ENCODE results near the gene MRPL21. TPM values are rescaled to one million over a fixed set of nuclear protein-coding genes. Genes with fewer than 3 reads are reported as not detected.

Gene MRPL21
- total RNA-seq, 5 donors from 2014 or later (not counting 1 experiment from before 2014, with no cell fraction given): 34.0 to 36.9 (median 35.3) TPM

DNA sequence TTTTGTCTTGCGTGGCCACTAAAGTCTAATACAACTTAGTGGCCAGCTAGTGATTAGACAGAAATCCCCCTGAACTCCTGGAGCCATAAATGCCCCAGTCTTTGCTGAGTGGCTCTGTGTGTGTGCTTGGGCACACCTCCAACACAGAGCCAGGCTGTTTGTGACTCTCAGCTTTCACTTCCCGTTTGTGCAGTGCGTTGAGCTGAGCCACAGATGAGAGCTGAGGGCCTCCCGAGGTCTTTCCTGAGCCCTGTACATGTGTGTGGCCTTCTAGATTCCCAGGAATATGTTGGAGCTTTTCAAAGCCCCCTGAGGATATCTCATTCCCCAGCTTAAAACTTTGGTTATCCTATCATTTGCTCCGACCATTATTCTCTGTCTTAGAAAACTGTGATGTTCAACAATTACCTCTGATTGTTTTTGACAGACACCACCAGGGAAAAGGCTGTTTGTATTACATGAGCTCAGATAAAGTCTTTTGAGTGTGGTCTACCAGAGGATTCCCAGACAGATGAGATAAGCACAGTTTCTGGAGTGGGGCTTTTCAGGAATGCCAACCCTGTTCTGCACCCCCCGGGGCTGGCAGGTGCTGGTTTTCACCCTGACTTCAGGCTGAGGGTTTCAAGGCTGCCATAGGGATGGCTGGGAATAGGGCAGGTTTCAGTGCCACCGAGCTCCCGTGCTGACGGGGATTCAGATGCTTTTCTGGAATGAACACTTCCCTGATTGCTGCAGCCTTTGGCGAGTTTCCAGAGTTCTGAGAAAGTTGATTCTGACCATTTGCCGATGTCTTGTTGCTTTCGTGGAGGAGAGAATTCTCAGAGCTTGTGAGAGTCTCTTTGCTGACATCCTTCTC, 23.9 kb upstream of the MRPL21 start:
- H3K27ac ChIP-seq (ENCODE audit: low read length): no peak overlapping the region
- Mint-ChIP-seq H3K9me3 (peaks cover 7 to 16% (median 13%) of the 10 kb centered on the region in 3 donors), H3K27me3 (no peaks in the 10 kb centered on the region), H3K4me3 (no peak overlapping the region), H3K36me3 (peaks cover 75% of the 10 kb centered on the region), H3K27ac (no peak overlapping the region), H3K4me1 (no peaks in the 10 kb centered on the region)
- DNase-seq: peak in 1 of 35 experiments; percentile 11
- no peaks in the 10 kb centered on the region for H3K4me1 ChIP-seq (ENCODE audit: control insufficient read depth in 1 of 2, extremely low read depth in 1 of 2, insufficient read depth in 2 of 2, low read length in 2 of 2)
- POLR2A ChIA-PET: interaction anchor here in 1 of 2 donors (0.9 kb wide), 1 partner anchor 37 kb away, joined by 3 read pairs; no protein-coding TSS in a partner anchor
- WGBS (ENCODE audit: insufficient coverage): 95% methylated on average over 11 of the region's 12 CpGs
- H3K27me3 ChIP-seq (replicated peaks in 1 of 2; ENCODE audit: control insufficient read depth in 2 of 2, extremely low read depth in 1 of 2, insufficient read depth in 2 of 2, low read length in 1 of 2): no peaks in the 10 kb centered on the region
- peaks cover 28 to 68% of the 10 kb centered on the region in 2 donors for H3K36me3 ChIP-seq (ENCODE audit: control insufficient read depth in 2 of 2, extremely low read depth in 1 of 2, insufficient read depth in 1 of 2, low read length in 1 of 2)
- ATAC-seq (replicated peaks in 1 of 4): no peak
- H3K9me3 ChIP-seq: no peaks in the 10 kb centered on the region
- CTCF ChIA-PET: no interaction called here
- H3K4me3 ChIP-seq (ENCODE audit: control insufficient read depth in 1 of 2, extremely low read depth in 1 of 2, low read length in 1 of 2): no peak overlapping the region

DNA sequence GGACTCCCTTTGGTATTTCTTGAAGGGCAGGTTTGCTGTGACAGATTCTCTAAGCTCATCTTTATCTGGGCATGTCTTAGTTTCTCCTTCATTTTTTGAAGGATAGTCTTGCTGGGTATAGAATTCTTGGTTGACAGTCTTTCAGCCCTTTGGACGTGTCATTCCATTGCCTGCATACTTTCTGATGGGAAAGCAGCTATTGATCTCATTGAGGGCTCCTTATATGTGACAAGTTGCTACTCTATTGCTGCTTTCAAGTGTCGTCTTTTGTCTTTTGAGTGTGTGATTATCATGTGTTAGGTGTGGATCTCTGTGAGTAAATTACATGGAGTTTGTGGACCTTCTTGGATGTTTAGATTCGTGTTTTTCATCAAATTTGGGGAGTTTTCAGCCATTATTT, 22.0 kb upstream of the MRPL21 start:
- WGBS (ENCODE audit: insufficient coverage): 100% methylated on average over 1 of the region's 3 CpGs
- POLR2A ChIA-PET: no interaction called here
- Histone ChIP-seq H3K36me3 (ENCODE audit: control insufficient read depth in 2 of 2, extremely low read depth in 1 of 2, insufficient read depth in 1 of 2, low read length in 1 of 2) (peaks cover 28 to 69% of the 10 kb centered on the region in 2 donors), H3K27me3 (replicated peaks in 1 of 2; ENCODE audit: control insufficient read depth in 2 of 2, extremely low read depth in 1 of 2, insufficient read depth in 2 of 2, low read length in 1 of 2) (no peaks in the 10 kb centered on the region), H3K9me3 (no peaks in the 10 kb centered on the region), H3K4me3 (ENCODE audit: control insufficient read depth in 1 of 2, extremely low read depth in 1 of 2, low read length in 1 of 2) (no peak overlapping the region), H3K4me1 (ENCODE audit: control insufficient read depth in 1 of 2, extremely low read depth in 1 of 2, insufficient read depth in 2 of 2, low read length in 2 of 2) (no peaks in the 10 kb centered on the region), H3K27ac (ENCODE audit: low read length) (no peak overlapping the region)
- Mint-ChIP-seq H3K4me1 (no peaks in the 10 kb centered on the region), H3K4me3 (no peak overlapping the region), H3K27ac (no peak overlapping the region), H3K9me3 (peaks cover 7 to 16% (median 13%) of the 10 kb centered on the region in 3 donors), H3K27me3 (no peaks in the 10 kb centered on the region), H3K36me3 (peaks cover 77% of the 10 kb centered on the region)
- ATAC-seq (replicated peaks in 1 of 4): no peak
- CTCF ChIA-PET: no interaction called here
- no peak for DNase-seq

DNA sequence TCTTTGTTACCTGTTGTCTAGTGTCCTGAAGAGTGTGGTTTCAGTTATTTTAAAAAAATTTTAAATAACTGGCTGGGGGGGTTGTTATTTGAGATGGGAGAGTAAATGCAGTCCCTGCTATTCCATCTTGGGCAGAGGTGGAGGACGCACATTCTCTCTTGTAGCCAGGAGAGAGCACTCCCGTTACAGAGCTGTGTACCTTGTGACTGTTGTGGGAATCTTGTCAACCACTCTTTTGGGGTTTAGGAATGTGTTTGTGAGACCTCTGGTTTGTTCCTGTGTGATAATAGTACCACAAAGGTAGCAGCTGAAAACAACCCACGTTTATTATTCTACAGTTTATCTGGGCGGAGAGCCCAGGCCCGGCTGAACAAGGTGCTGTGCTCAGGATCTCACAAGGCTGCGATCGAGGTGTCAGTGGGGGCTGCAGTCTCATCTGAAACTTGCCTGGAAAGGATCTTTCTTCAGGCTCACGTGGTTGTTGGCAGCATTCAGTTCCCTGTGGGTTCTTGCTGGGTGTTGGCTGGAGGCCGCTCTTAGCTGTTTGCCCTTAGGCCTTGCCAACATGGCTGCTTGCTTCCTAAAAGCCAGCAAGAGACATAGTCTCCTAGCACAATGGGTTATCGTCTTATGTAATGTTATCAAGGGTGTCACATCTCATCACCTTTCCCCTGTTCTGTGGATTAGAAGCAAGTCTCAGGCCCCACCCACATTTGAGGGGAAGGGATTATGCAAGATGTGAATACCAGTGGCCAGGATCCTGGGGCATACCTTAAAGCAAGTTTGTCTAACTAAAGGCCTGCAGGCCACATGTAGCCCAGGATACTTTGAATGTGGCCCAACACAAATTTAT, 20.7 kb upstream of the MRPL21 start:
- H3K4me3 ChIP-seq (ENCODE audit: control insufficient read depth in 1 of 2, extremely low read depth in 1 of 2, low read length in 1 of 2): no peak overlapping the region
- peaks cover 0 to 9% (median 0%) of the 10 kb centered on the region in 3 donors for H3K4me1 Mint-ChIP-seq
- H3K36me3 ChIP-seq (ENCODE audit: control insufficient read depth in 2 of 2, extremely low read depth in 1 of 2, insufficient read depth in 1 of 2, low read length in 1 of 2): peaks cover 19 to 62% of the 10 kb centered on the region in 2 donors
- ChIA-PET POLR2A (no interaction called here), CTCF (no interaction called here)
- ATAC-seq (replicated peaks in 1 of 4) (no peak), DNase-seq (no peak)
- no peaks in the 10 kb centered on the region for H3K4me1 ChIP-seq (ENCODE audit: control insufficient read depth in 1 of 2, extremely low read depth in 1 of 2, insufficient read depth in 2 of 2, low read length in 2 of 2)
- H3K27ac ChIP-seq (ENCODE audit: low read length): no peak overlapping the region
- H3K9me3 ChIP-seq: no peaks in the 10 kb centered on the region
- H3K27ac Mint-ChIP-seq: no peak overlapping the region
- no peak overlapping the region for H3K4me3 Mint-ChIP-seq
- no peaks in the 10 kb centered on the region for H3K27me3 ChIP-seq (replicated peaks in 1 of 2; ENCODE audit: control insufficient read depth in 2 of 2, extremely low read depth in 1 of 2, insufficient read depth in 2 of 2, low read length in 1 of 2)
- 92% methylated on average over 7 of the region's 10 CpGs for WGBS (ENCODE audit: insufficient coverage)
- peaks cover 7 to 16% (median 13%) of the 10 kb centered on the region in 3 donors for H3K9me3 Mint-ChIP-seq
- no peaks in the 10 kb centered on the region for H3K27me3 Mint-ChIP-seq
- peaks cover 76% of the 10 kb centered on the region for H3K36me3 Mint-ChIP-seq

DNA sequence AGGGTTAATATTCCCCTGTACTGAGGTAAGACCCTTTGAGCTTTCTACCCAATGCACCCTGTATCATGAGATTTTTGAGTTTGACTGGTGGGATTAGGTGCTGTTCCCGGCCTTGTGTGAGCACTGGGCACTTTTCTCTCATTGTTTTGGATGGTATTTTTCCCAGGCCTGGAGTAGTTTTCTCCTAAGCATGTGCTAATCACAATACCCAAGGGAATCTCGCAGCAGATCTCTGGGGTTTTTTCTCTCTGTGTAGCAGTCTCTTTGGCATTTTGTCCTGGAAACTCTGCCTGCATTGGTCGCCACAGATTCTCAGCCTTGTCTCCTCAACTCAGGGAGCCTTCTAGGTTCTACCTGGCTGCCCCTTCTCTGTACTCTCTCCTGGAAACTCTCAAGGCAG, 20.0 kb upstream of the MRPL21 start:
- no peak for ATAC-seq (replicated peaks in 1 of 4)
- H3K4me3 Mint-ChIP-seq: no peak overlapping the region
- DNase-seq: no peak
- Histone ChIP-seq H3K27me3 (replicated peaks in 1 of 2; ENCODE audit: control insufficient read depth in 2 of 2, extremely low read depth in 1 of 2, insufficient read depth in 2 of 2, low read length in 1 of 2) (no peaks in the 10 kb centered on the region), H3K27ac (ENCODE audit: low read length) (no peak overlapping the region), H3K4me3 (ENCODE audit: control insufficient read depth in 1 of 2, extremely low read depth in 1 of 2, low read length in 1 of 2) (no peak overlapping the region), H3K36me3 (ENCODE audit: control insufficient read depth in 2 of 2, extremely low read depth in 1 of 2, insufficient read depth in 1 of 2, low read length in 1 of 2) (peaks cover 17 to 61% of the 10 kb centered on the region in 2 donors), H3K4me1 (ENCODE audit: control insufficient read depth in 1 of 2, extremely low read depth in 1 of 2, insufficient read depth in 2 of 2, low read length in 2 of 2) (no peaks in the 10 kb centered on the region), H3K9me3 (no peaks in the 10 kb centered on the region)
- ChIA-PET CTCF (no interaction called here), POLR2A (no interaction called here)
- peaks cover 0 to 11% (median 0%) of the 10 kb centered on the region in 3 donors for H3K4me1 Mint-ChIP-seq
- WGBS (ENCODE audit: insufficient coverage): 89% methylated on average over 2 of the region's 3 CpGs
- H3K36me3 Mint-ChIP-seq: peaks cover 79% of the 10 kb centered on the region
- H3K27me3 Mint-ChIP-seq: no peaks in the 10 kb centered on the region
- H3K9me3 Mint-ChIP-seq: peaks cover 7 to 16% (median 13%) of the 10 kb centered on the region in 3 donors
- no peak overlapping the region for H3K27ac Mint-ChIP-seq

DNA sequence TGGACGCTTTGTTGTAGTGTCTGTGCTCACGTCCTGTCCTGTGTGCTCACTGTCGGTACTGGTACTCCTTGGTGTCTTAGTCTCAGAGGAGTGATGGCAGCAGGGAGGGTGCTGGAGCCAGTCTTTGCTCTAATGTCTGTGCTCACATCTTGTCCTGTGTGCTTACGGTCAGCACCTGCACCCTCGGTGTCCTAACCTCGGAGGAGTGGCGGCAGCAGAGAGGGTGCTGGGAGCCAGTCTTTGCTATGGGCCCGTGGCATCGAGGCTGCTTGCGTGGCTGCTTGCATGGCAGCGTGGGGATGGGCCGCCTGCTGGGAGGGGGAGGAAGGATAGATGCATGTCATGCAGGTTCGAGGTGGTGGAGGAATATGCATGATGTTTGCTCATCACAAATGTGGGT, 12.8 kb upstream of the MRPL21 start:
- peaks cover 50% of the 10 kb centered on the region for H3K36me3 Mint-ChIP-seq
- DNase-seq: no peak
- H3K4me3 Mint-ChIP-seq: no peak overlapping the region
- ChIA-PET CTCF (no interaction called here), POLR2A (no interaction called here)
- no peaks in the 10 kb centered on the region for H3K27me3 Mint-ChIP-seq
- H3K27ac ChIP-seq (ENCODE audit: low read length): no peak overlapping the region
- no peaks in the 10 kb centered on the region for H3K4me1 ChIP-seq (ENCODE audit: control insufficient read depth in 1 of 2, extremely low read depth in 1 of 2, insufficient read depth in 2 of 2, low read length in 2 of 2)
- no peak overlapping the region for H3K4me3 ChIP-seq (ENCODE audit: control insufficient read depth in 1 of 2, extremely low read depth in 1 of 2, low read length in 1 of 2)
- H3K9me3 Mint-ChIP-seq: no peaks in the 10 kb centered on the region
- WGBS (ENCODE audit: insufficient coverage): 93% methylated on average over 9 of the region's 13 CpGs
- H3K4me1 Mint-ChIP-seq: peaks cover 0 to 11% (median 0%) of the 10 kb centered on the region in 3 donors
- no peak for ATAC-seq (replicated peaks in 1 of 4)
- H3K27ac Mint-ChIP-seq: no peak overlapping the region
- H3K27me3 ChIP-seq (replicated peaks in 1 of 2; ENCODE audit: control insufficient read depth in 2 of 2, extremely low read depth in 1 of 2, insufficient read depth in 2 of 2, low read length in 1 of 2): no peaks in the 10 kb centered on the region
- peaks cover 6 to 71% of the 10 kb centered on the region in 2 donors for H3K36me3 ChIP-seq (ENCODE audit: control insufficient read depth in 2 of 2, extremely low read depth in 1 of 2, insufficient read depth in 1 of 2, low read length in 1 of 2)
- H3K9me3 ChIP-seq: no peaks in the 10 kb centered on the region

DNA sequence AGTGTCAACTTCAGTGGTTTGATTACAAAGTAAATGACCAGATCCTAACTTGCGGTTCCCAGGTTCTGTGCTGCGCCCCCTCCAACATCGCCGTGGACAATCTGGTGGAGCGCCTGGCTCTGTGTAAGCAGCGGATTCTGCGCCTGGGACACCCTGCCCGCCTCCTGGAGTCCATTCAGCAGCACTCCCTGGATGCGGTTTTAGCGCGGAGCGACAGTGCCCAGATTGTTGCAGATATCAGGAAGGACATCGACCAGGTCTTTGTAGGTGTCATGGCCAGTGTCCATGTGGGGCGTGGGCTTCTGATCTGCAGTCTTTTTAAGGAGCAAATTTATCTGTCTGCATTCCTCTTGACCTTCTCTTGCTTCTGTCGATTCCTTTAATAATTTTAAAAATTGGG, 11.1 kb upstream of the MRPL21 start:
- no peak overlapping the region for H3K27ac ChIP-seq (ENCODE audit: low read length)
- Mint-ChIP-seq H3K9me3 (no peaks in the 10 kb centered on the region), H3K36me3 (peaks cover 55% of the 10 kb centered on the region), H3K4me1 (peaks cover 0 to 5% (median 0%) of the 10 kb centered on the region in 3 donors), H3K27ac (no peak overlapping the region), H3K4me3 (no peak overlapping the region), H3K27me3 (no peaks in the 10 kb centered on the region)
- H3K9me3 ChIP-seq: no peaks in the 10 kb centered on the region
- H3K4me1 ChIP-seq (ENCODE audit: control insufficient read depth in 1 of 2, extremely low read depth in 1 of 2, insufficient read depth in 2 of 2, low read length in 2 of 2): no peaks in the 10 kb centered on the region
- H3K36me3 ChIP-seq (ENCODE audit: control insufficient read depth in 2 of 2, extremely low read depth in 1 of 2, insufficient read depth in 1 of 2, low read length in 1 of 2): peaks cover 6 to 82% of the 10 kb centered on the region in 2 donors
- over 99% methylated on average over 13 of the region's 15 CpGs for WGBS (ENCODE audit: insufficient coverage)
- no peak overlapping the region for H3K4me3 ChIP-seq (ENCODE audit: control insufficient read depth in 1 of 2, extremely low read depth in 1 of 2, low read length in 1 of 2)
- no peaks in the 10 kb centered on the region for H3K27me3 ChIP-seq (replicated peaks in 1 of 2; ENCODE audit: control insufficient read depth in 2 of 2, extremely low read depth in 1 of 2, insufficient read depth in 2 of 2, low read length in 1 of 2)
- CTCF ChIA-PET: no interaction called here
- no peak for DNase-seq
- no peak for ATAC-seq (replicated peaks in 1 of 4)
- POLR2A ChIA-PET: no interaction called here
